HEK293 (cell line): ENCODE data around the gene BRCA1.
A peak's percentile ranks its signal among the peaks of the same experiment; 100 is the strongest.

Source experiments
- BCL11A ChIP-seq: fragments of 450-650 bp; formaldehyde crosslinking; IDR thresholded peaks from 2 replicates; pipeline ENCODE4 v1.5.1; 2016; ENCODE audit warnings: low read depth, missing biosample characterization, missing genetic modification characterization
- GLI4 ChIP-seq: fragments of 450-650 bp; formaldehyde crosslinking; IDR thresholded peaks from 2 replicates; pipeline ENCODE4 v1.5.1; 2016; ENCODE audit warnings: missing biosample characterization, missing genetic modification characterization
- KLF10 ChIP-seq: fragments of 450-650 bp; IDR thresholded peaks from 2 replicates; pipeline ENCODE4 v1.5.1; 2018; ENCODE audit warnings: missing biosample characterization, mild to moderate bottlenecking, missing genetic modification characterization
- KLF16 ChIP-seq: fragments of 450-650 bp; formaldehyde crosslinking; IDR thresholded peaks from 2 replicates; pipeline ENCODE4 v1.5.1; 2017; ENCODE audit warnings: missing biosample characterization, missing genetic modification characterization
- KLF8 ChIP-seq: fragments of 450-650 bp; formaldehyde crosslinking; IDR thresholded peaks from 2 replicates; pipeline ENCODE4 v1.5.1; 2016; ENCODE audit warnings: missing biosample characterization, missing genetic modification characterization
- RBAK ChIP-seq: fragments of 450-650 bp; formaldehyde crosslinking; IDR thresholded peaks from 2 replicates; pipeline ENCODE4 v1.5.1; 2016; ENCODE audit warnings: missing biosample characterization, missing genetic modification characterization
- YY2 ChIP-seq: fragments of 450-650 bp; formaldehyde crosslinking; IDR thresholded peaks from 2 replicates; pipeline ENCODE4 v1.5.1; 2016; ENCODE audit warnings: missing biosample characterization, missing genetic modification characterization
- ZBTB17 ChIP-seq: fragments of 450-650 bp; formaldehyde crosslinking; IDR thresholded peaks from 2 replicates; pipeline ENCODE4 v1.5.1; 2016; ENCODE audit warnings: missing biosample characterization, missing genetic modification characterization
- ZBTB20 ChIP-seq: fragments of 450-650 bp; formaldehyde crosslinking; IDR thresholded peaks from 2 replicates; pipeline ENCODE4 v1.5.1; 2016; ENCODE audit warnings: missing biosample characterization, missing genetic modification characterization
- ZBTB6 ChIP-seq: fragments of 450-650 bp; formaldehyde crosslinking; IDR thresholded peaks from 2 replicates; pipeline ENCODE4 v1.5.1; 2017; ENCODE audit warnings: missing biosample characterization, missing genetic modification characterization
- ZFP37 ChIP-seq: fragments of 450-650 bp; formaldehyde crosslinking; IDR thresholded peaks from 2 replicates; pipeline ENCODE4 v1.5.1; 2016; ENCODE audit warnings: missing biosample characterization, missing genetic modification characterization
- ZIC2 ChIP-seq: fragments of 450-650 bp; formaldehyde crosslinking; IDR thresholded peaks from 2 replicates; pipeline ENCODE4 v1.5.1; 2016; ENCODE audit warnings: missing biosample characterization, missing genetic modification characterization
- ZNF133 ChIP-seq: fragments of 450-650 bp; formaldehyde crosslinking; IDR thresholded peaks from 2 replicates; pipeline ENCODE4 v1.5.1; 2016; ENCODE audit warnings: missing biosample characterization, missing genetic modification characterization
- ZNF146 ChIP-seq: fragments of 450-650 bp; formaldehyde crosslinking; IDR thresholded peaks from 2 replicates; pipeline ENCODE4 v1.5.1; 2016; ENCODE audit warnings: missing biosample characterization, missing genetic modification characterization
- ZNF184 ChIP-seq: fragments of 450-650 bp; IDR thresholded peaks from 2 replicates; pipeline ENCODE4 v1.5.1; 2018; ENCODE audit warnings: missing biosample characterization, mild to moderate bottlenecking, missing genetic modification characterization
- ZNF366 ChIP-seq: fragments of 450-650 bp; formaldehyde crosslinking; conservative IDR thresholded peaks from 2 replicates; pipeline ENCODE4 v1.5.1; 2016; ENCODE audit warnings: missing biosample characterization, missing genetic modification characterization
- ZNF37A ChIP-seq: fragments of 450-650 bp; IDR thresholded peaks from 2 replicates; pipeline ENCODE4 v1.5.1; 2018; ENCODE audit warnings: missing biosample characterization, missing genetic modification characterization
- ZNF391 ChIP-seq: fragments of 450-650 bp; formaldehyde crosslinking; IDR thresholded peaks from 2 replicates; pipeline ENCODE4 v1.5.1; 2016; ENCODE audit warnings: low read depth, missing biosample characterization, missing genetic modification characterization, borderline replicate concordance
- ZNF423 ChIP-seq: fragments of 450-650 bp; formaldehyde crosslinking; IDR thresholded peaks from 2 replicates; pipeline ENCODE4 v1.5.1; 2016; ENCODE audit warnings: missing biosample characterization, missing genetic modification characterization
- ZNF433 ChIP-seq: fragments of 450-650 bp; formaldehyde crosslinking; IDR thresholded peaks from 2 replicates; pipeline ENCODE4 v1.5.1; 2016; ENCODE audit warnings: missing biosample characterization, missing genetic modification characterization, low read depth
- ZNF501 ChIP-seq: fragments of 450-650 bp; formaldehyde crosslinking; IDR thresholded peaks from 2 replicates; pipeline ENCODE4 v1.5.1; 2016; ENCODE audit warnings: missing biosample characterization, missing genetic modification characterization
- ZNF560 ChIP-seq: fragments of 450-650 bp; formaldehyde crosslinking; IDR thresholded peaks from 2 replicates; pipeline ENCODE4 v1.5.1; 2017; ENCODE audit warnings: missing biosample characterization, missing genetic modification characterization, borderline replicate concordance
- ZNF596 ChIP-seq: fragments of 450-650 bp; IDR thresholded peaks from 2 replicates; pipeline ENCODE4 v1.5.0; 2018; ENCODE audit warnings: missing biosample characterization, mild to moderate bottlenecking, missing genetic modification characterization, moderate library complexity
- ZNF626 ChIP-seq: fragments of 450-650 bp; sonication (Bioruptor Pico); formaldehyde crosslinking; IDR thresholded peaks from 2 replicates; pipeline ENCODE4 v1.5.1; 2018; ENCODE audit warnings: missing biosample characterization, missing genetic modification characterization, inconsistent platforms
- ZNF645 ChIP-seq: fragments of 450-650 bp; formaldehyde crosslinking; IDR thresholded peaks from 2 replicates; pipeline ENCODE4; 2016; ENCODE audit warnings: missing biosample characterization, missing genetic modification characterization
- ZNF660 ChIP-seq: fragments of 450-650 bp; IDR thresholded peaks from 2 replicates; pipeline ENCODE4 v1.5.1; 2018; ENCODE audit warnings: missing biosample characterization, mild to moderate bottlenecking, missing genetic modification characterization
- ZNF664 ChIP-seq: fragments of 450-650 bp; formaldehyde crosslinking; IDR thresholded peaks from 2 replicates; pipeline ENCODE4 v1.5.1; 2016; ENCODE audit warnings: missing biosample characterization, missing genetic modification characterization
- ZNF670 ChIP-seq: fragments of 450-650 bp; formaldehyde crosslinking; IDR thresholded peaks from 2 replicates; pipeline ENCODE4 v1.5.1; 2016; ENCODE audit warnings: missing biosample characterization, missing genetic modification characterization, low read depth
- ZNF776 ChIP-seq: fragments of 450-650 bp; formaldehyde crosslinking; IDR thresholded peaks from 2 replicates; pipeline ENCODE4 v1.5.0; 2017; ENCODE audit warnings: missing biosample characterization, missing genetic modification characterization, borderline replicate concordance
- ZNF791 ChIP-seq: fragments of 450-650 bp; formaldehyde crosslinking; IDR thresholded peaks from 2 replicates; pipeline ENCODE4 v1.5.1; 2016; ENCODE audit warnings: missing biosample characterization, missing genetic modification characterization
- ZNF843 ChIP-seq: fragments of 450-650 bp; formaldehyde crosslinking; IDR thresholded peaks from 2 replicates; pipeline ENCODE4 v1.5.1; 2016; ENCODE audit warnings: missing biosample characterization, missing genetic modification characterization
- ZSCAN23 ChIP-seq: fragments of 450-650 bp; formaldehyde crosslinking; IDR thresholded peaks from 2 replicates; pipeline ENCODE4 v1.5.1; 2016; ENCODE audit warnings: missing biosample characterization, missing genetic modification characterization
- ZSCAN4 ChIP-seq: fragments of 450-650 bp; formaldehyde crosslinking; IDR thresholded peaks from 2 replicates; pipeline ENCODE4 v1.5.1; 2017; ENCODE audit warnings: missing biosample characterization, missing genetic modification characterization
- TF ChIP-seq, protein P1 (sequence below): fragments of 450-650 bp; formaldehyde crosslinking; IDR thresholded peaks from 2 replicates; pipeline ENCODE4 v1.5.1; 2016; ENCODE audit warnings: missing biosample characterization, missing genetic modification characterization
- TF ChIP-seq, protein P2 (sequence below): fragments of 450-650 bp; formaldehyde crosslinking; IDR thresholded peaks from 2 replicates; pipeline ENCODE4 v1.5.1; 2017; ENCODE audit warnings: missing biosample characterization, mild to moderate bottlenecking, missing genetic modification characterization, moderate library complexity

BRCA1 gene

GRCh38 chr17:42997984-42998938 lies 126.9 kb downstream of the BRCA1 start, which contains the start of gene RPL27 (continued):
- no peak for TF ChIP-seq ZNF560
- TF ChIP-seq BCL11A (tag by site-specific recombination): peak; percentile 78
- no peak for TF ChIP-seq ZNF133 (tag by site-specific recombination)
- TF ChIP-seq ZNF433 (tag by site-specific recombination): no peak
- TF ChIP-seq ZNF146: peak; percentile 30
- peak; percentile 84 for TF ChIP-seq ZNF843
- peak; percentile 93 for TF ChIP-seq ZSCAN23 (tag by site-specific recombination)
- no peak for TF ChIP-seq ZNF596 (tag by site-specific recombination)
- peak; percentile 23; the same call in 1 of the 2 replicates for TF ChIP-seq ZNF664 (tag by site-specific recombination)
- peak; percentile 97 for TF ChIP-seq ZNF501 (tag by site-specific recombination)
- TF ChIP-seq YY2 (tag by site-specific recombination): peak; percentile 62; the same call in 1 of the 2 replicates
- peak; percentile 62 for TF ChIP-seq ZIC2 (tag by site-specific recombination)
- no peak for TF ChIP-seq ZNF791 (tag by site-specific recombination)
- TF ChIP-seq, protein P1, sequence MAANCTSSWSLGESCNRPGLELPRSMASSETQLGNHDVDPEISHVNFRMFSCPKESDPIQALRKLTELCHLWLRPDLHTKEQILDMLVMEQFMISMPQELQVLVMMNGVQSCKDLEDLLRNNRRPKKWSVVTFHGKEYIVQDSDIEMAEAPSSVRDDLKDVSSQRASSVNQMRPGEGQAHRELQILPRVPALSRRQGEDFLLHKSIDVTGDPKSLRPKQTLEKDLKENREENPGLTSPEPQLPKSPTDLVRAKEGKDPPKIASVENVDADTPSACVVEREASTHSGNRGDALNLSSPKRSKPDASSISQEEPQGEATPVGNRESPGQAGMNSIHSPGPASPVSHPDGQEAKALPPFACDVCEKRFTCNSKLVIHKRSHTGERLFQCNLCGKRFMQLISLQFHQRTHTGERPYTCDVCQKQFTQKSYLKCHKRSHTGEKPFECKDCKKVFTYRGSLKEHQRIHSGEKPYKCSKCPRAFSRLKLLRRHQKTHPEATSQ: peak; percentile 41; the same call in 1 of the 2 replicates
- peak; percentile 24; the same call in 1 of the 2 replicates for TF ChIP-seq ZNF645
- peak; percentile 94 for TF ChIP-seq ZFP37 (tag by site-specific recombination)
- peak; percentile 99 for TF ChIP-seq ZBTB17 (tag by site-specific recombination)
- TF ChIP-seq ZNF37A (tag by site-specific recombination): no peak
- peak; percentile 93 for TF ChIP-seq ZNF366 (tag by site-specific recombination)
- TF ChIP-seq ZNF660 (tag by site-specific recombination): peak; percentile 99
- TF ChIP-seq ZNF184 (tag by site-specific recombination): peak; percentile 80
- peak; percentile 95 for TF ChIP-seq KLF10 (tag by site-specific recombination)
- TF ChIP-seq ZNF776 (tag by site-specific recombination): no peak
- TF ChIP-seq, protein P2, sequence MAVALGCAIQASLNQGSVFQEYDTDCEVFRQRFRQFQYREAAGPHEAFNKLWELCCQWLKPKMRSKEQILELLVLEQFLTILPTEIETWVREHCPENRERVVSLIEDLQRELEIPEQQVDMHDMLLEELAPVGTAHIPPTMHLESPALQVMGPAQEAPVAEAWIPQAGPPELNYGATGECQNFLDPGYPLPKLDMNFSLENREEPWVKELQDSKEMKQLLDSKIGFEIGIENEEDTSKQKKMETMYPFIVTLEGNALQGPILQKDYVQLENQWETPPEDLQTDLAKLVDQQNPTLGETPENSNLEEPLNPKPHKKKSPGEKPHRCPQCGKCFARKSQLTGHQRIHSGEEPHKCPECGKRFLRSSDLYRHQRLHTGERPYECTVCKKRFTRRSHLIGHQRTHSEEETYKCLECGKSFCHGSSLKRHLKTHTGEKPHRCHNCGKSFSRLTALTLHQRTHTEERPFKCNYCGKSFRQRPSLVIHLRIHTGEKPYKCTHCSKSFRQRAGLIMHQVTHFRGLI (tag by site-specific recombination): peak; percentile 86
- no peak for TF ChIP-seq ZNF423 (tag by site-specific recombination)
- TF ChIP-seq ZNF391: peak; percentile 88; the same call in 1 of the 2 replicates
- TF ChIP-seq KLF16 (tag by site-specific recombination): peak; percentile 99
- peak; percentile 100 for TF ChIP-seq KLF8 (tag by site-specific recombination)
- TF ChIP-seq ZNF626 (tag by site-specific recombination): no peak
- peak; percentile 36; the same call in 1 of the 2 replicates for TF ChIP-seq ZSCAN4
- peak; percentile 98 for TF ChIP-seq ZBTB6 (tag by site-specific recombination)
- TF ChIP-seq RBAK (tag by site-specific recombination): no peak
- TF ChIP-seq GLI4 (tag by site-specific recombination): 0 out of 2 replicates have a peak, but pooled peaks have one; percentile 59
- TF ChIP-seq ZNF670 (tag by site-specific recombination): no peak
- peak; percentile 86 for TF ChIP-seq ZBTB20
